ENCODE measurements around the gene MSX2.

- no peak for TF ChIP-seq POLR2A (IDR thresholded peaks at IDR 0.05; ENCODE audit: extremely low read depth, insufficient read length)
- no peak for TF ChIP-seq CTCF (IDR thresholded peaks at IDR 0.05; ENCODE audit: low read depth, low read length)
- TF ChIP-seq MYC (IDR thresholded peaks at IDR 0.05; ENCODE audit: low read depth, low read length): no peak
Observed at GRCh38 chr5:174732036-174733020, 7.9 kb downstream of the MSX2 start.

All from NB4 (cell line).